ENCODE results near the gene CCDC74B. TPM values are rescaled to one million over a fixed set of nuclear protein-coding genes. Genes with fewer than 3 reads are reported as not detected.
"Not testable (repeated sequence)": the region's sequence is repeated elsewhere in the genome, so short reads cannot be mapped to it uniquely, and the experiment has no call there.

CCDC74B gene
- total RNA-seq, 1 experiment from 2014 or later: 1.2 TPM

- no TSS peak for BruUV-seq (replicated peaks)
- DNase-seq: no peak
- Mint-ChIP-seq H3K4me1 (ENCODE audit: low read depth, unreplicated experiment) (no peaks in the 10 kb centered on the region), H3K27ac (ENCODE audit: unreplicated experiment) (no peak overlapping the region), H3K36me3 (ENCODE audit: insufficient read depth, unreplicated experiment) (peaks cover 91% of the 10 kb centered on the region), H3K4me3 (ENCODE audit: unreplicated experiment) (no peak overlapping the region), H3K9me3 (ENCODE audit: unreplicated experiment) (no peaks in the 10 kb centered on the region), H3K27me3 (ENCODE audit: insufficient read depth, unreplicated experiment) (no peaks in the 10 kb centered on the region)
- no peaks in the 10 kb centered on the region for H3K4me1 ChIP-seq
- intact Hi-C loops (cut with micrococcal nuclease; ENCODE audit: unreplicated experiment): no loop called here
- no peaks in the 10 kb centered on the region for H3K27me3 ChIP-seq (replicated peaks; ENCODE audit: control insufficient read depth, insufficient read depth, low read length)
- CTCF ChIA-PET: interaction anchor here (1.0 kb wide), 1 partner anchor 163 kb away, joined by 3 read pairs; no protein-coding TSS in a partner anchor
- no peak for TF ChIP-seq CTCF (IDR thresholded peaks at IDR 0.05; ENCODE audit: insufficient read depth in 1 of 2, low read depth in 1 of 2, low read length in 1 of 2, severe bottlenecking in 1 of 2, unreplicated experiment in 1 of 2)
- H3K36me3 ChIP-seq (ENCODE audit: control insufficient read depth, insufficient read depth, low read length): peaks cover 1% of the 10 kb centered on the region
- POLR2A ChIA-PET: no interaction called here
- H3K4me3 ChIP-seq (ENCODE audit: low read depth, low read length): no peak overlapping the region
- H3K9me3 ChIP-seq: no peaks in the 10 kb centered on the region
Measured at GRCh38 chr2:130169896-130170295, 25.0 kb upstream of the CCDC74B start.

GRCh38 chr2:130169163-130169562 lies 24.3 kb upstream of the CCDC74B start:
- H3K36me3 ChIP-seq (ENCODE audit: control insufficient read depth, insufficient read depth, low read length); H3K27me3 Mint-ChIP-seq (ENCODE audit: insufficient read depth, unreplicated experiment); H3K4me1 ChIP-seq; intact Hi-C loops (cut with micrococcal nuclease; ENCODE audit: unreplicated experiment); H3K4me1 Mint-ChIP-seq (ENCODE audit: low read depth, unreplicated experiment); CTCF ChIA-PET; H3K4me3 Mint-ChIP-seq (ENCODE audit: unreplicated experiment); BruUV-seq (replicated peaks); H3K27ac Mint-ChIP-seq (ENCODE audit: unreplicated experiment); H3K9me3 ChIP-seq; H3K4me3 ChIP-seq (ENCODE audit: low read depth, low read length); POLR2A ChIA-PET; DNase-seq; H3K9me3 Mint-ChIP-seq (ENCODE audit: unreplicated experiment); H3K27me3 ChIP-seq (replicated peaks; ENCODE audit: control insufficient read depth, insufficient read depth, low read length): not testable (repeated sequence)
- H3K36me3 Mint-ChIP-seq (ENCODE audit: insufficient read depth, unreplicated experiment): peaks cover 94% of the 10 kb centered on the region

GRCh38 chr2:130166611-130167010 lies 21.7 kb upstream of the CCDC74B start:
- H3K36me3 ChIP-seq (ENCODE audit: control insufficient read depth, insufficient read depth, low read length); H3K4me1 Mint-ChIP-seq (ENCODE audit: low read depth, unreplicated experiment); H3K4me1 ChIP-seq; BruUV-seq (replicated peaks); H3K9me3 ChIP-seq; H3K4me3 ChIP-seq (ENCODE audit: low read depth, low read length); H3K27me3 Mint-ChIP-seq (ENCODE audit: insufficient read depth, unreplicated experiment); H3K9me3 Mint-ChIP-seq (ENCODE audit: unreplicated experiment); DNase-seq; POLR2A ChIA-PET; CTCF ChIA-PET; intact Hi-C loops (cut with micrococcal nuclease; ENCODE audit: unreplicated experiment); H3K27me3 ChIP-seq (replicated peaks; ENCODE audit: control insufficient read depth, insufficient read depth, low read length); H3K4me3 Mint-ChIP-seq (ENCODE audit: unreplicated experiment); H3K27ac Mint-ChIP-seq (ENCODE audit: unreplicated experiment): not testable (repeated sequence)
- peaks cover 92% of the 10 kb centered on the region for H3K36me3 Mint-ChIP-seq (ENCODE audit: insufficient read depth, unreplicated experiment)

GRCh38 chr2:130165293-130166016 lies 20.5 kb upstream of the CCDC74B start:
- ChIA-PET CTCF (no interaction called here), POLR2A (no interaction called here)
- H3K36me3 ChIP-seq (ENCODE audit: control insufficient read depth, insufficient read depth, low read length): peaks cover 2% of the 10 kb centered on the region
- no peak overlapping the region for H3K27ac Mint-ChIP-seq (ENCODE audit: unreplicated experiment)
- no peaks in the 10 kb centered on the region for H3K9me3 Mint-ChIP-seq (ENCODE audit: unreplicated experiment)
- no peaks in the 10 kb centered on the region for H3K4me1 Mint-ChIP-seq (ENCODE audit: low read depth, unreplicated experiment)
- TF ChIP-seq CTCF (IDR thresholded peaks at IDR 0.05; ENCODE audit: insufficient read depth in 1 of 2, low read depth in 1 of 2, low read length in 1 of 2, severe bottlenecking in 1 of 2, unreplicated experiment in 1 of 2): no peak
- no peaks in the 10 kb centered on the region for H3K27me3 ChIP-seq (replicated peaks; ENCODE audit: control insufficient read depth, insufficient read depth, low read length)
- no TSS peak for BruUV-seq (replicated peaks)
- peaks cover 92% of the 10 kb centered on the region for H3K36me3 Mint-ChIP-seq (ENCODE audit: insufficient read depth, unreplicated experiment)
- H3K4me3 ChIP-seq (ENCODE audit: low read depth, low read length): no peak overlapping the region
- no peaks in the 10 kb centered on the region for H3K4me1 ChIP-seq
- no peak for DNase-seq
- H3K9me3 ChIP-seq: no peaks in the 10 kb centered on the region
- H3K27me3 Mint-ChIP-seq (ENCODE audit: insufficient read depth, unreplicated experiment): no peaks in the 10 kb centered on the region
- H3K4me3 Mint-ChIP-seq (ENCODE audit: unreplicated experiment): no peak overlapping the region
- intact Hi-C loops (cut with micrococcal nuclease; ENCODE audit: unreplicated experiment): no loop called here

Measured in Caco-2 (cell line).